HG02973 (cell line): Measurements from ENCODE around the gene MGME1.
"Not testable (repeated sequence)": the region's sequence is repeated elsewhere in the genome, so short reads cannot be mapped to it uniquely, and the experiment has no call there.

Experiments
- ATAC-seq: cut with Tn5 transposase; IDR thresholded peaks from one replicate; pipeline ENCODE4 v1.9.1; 2021; ENCODE audit warnings: moderate library complexity; ENCODE audit not compliant: unreplicated experiment

Gene MGME1

DNA sequence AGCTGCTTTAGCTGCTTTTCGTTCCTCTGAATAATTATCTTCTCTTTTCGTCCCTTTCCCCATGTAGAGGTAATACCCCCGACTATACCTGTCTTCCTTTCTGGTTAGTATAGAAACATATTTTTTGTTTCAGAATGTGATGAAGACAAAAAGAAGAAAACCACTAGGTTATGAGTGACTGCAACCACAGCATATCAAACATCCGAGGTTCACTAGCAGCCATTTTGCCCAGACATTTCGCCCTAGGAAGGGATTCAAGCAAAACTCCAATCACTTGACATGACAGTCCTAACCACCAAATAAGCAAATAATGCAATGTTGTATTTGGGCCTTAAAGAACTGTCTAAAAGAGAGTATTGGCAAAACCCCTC, 9.6 kb upstream of the MGME1 start:
- no peak for ATAC-seq

GRCh38 chr20:17960400-17960885, 8.4 kb upstream of the MGME1 start:
- ATAC-seq: not testable (repeated sequence)

DNA sequence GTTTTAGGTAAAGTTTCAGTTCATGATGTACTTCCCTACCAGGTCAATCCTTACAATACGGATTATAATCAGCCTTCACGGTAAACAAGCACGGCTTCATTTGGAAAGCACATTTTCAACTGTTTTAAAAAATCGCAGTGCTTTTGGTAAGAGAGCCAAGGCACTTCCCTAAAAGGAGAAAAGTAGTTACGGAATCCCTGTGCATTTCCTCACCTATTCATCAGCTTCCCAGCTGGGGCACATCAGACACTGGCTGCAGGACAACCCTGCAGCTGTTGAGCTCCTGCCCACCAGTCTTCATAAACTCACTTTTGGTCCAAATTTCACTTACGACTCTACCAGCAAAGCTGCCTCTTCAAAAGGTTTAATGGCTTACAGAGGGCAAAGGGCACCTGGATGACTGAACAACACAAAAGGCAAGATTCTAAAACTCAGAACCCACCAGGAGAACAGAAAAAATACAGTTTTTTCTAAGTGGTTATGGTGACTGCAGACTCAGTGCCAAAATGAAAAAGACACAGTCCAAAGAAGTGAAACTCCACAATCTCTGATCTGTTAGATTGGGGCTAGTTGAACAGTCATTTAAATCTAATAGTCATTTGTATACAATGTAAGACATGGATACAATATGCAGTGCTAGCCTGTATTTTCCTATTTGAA, 7.8 kb upstream of the MGME1 start:
- no peak for ATAC-seq

DNA sequence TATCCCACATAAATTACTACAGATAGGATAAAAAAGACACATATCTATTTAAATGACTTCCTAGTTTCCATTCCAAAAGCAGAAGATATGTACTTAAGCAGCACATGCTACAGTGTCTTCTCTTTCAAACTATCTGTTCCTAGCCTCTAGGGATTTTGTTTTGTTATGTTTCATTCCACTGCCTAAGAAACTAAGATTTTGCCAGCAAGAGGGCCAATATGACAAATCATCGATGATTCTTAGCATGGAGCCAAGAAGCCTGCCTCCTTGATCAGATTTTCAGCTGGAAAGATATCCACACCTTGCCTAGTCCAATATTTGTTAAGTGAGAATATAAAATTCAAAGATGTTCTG, 7.3 kb upstream of the MGME1 start:
- no peak for ATAC-seq

GRCh38 chr20:17963114-17963897, 5.5 kb upstream of the MGME1 start:
- ATAC-seq: no peak

GRCh38 chr20:17964073-17964472, 4.7 kb upstream of the MGME1 start:
- no peak for ATAC-seq

DNA sequence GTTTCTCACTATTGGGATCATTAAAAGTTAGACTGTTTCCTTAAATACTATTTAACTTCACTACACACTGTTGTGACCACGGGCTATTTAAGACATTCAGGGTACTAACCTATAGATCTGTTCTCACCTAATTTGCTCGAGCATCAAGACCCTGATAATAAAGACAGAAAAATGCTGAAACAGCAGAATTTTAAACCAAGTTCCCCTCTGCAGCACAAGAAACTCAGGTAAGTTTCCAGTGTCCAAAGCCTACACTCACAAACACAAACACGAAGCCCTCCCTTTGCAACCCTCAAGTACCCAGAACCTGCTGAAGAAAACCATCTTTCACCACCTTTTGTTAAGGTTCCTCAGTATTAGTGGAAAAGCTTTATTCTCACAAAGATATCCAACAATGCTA, 4.2 kb upstream of the MGME1 start:
- no peak for ATAC-seq

DNA sequence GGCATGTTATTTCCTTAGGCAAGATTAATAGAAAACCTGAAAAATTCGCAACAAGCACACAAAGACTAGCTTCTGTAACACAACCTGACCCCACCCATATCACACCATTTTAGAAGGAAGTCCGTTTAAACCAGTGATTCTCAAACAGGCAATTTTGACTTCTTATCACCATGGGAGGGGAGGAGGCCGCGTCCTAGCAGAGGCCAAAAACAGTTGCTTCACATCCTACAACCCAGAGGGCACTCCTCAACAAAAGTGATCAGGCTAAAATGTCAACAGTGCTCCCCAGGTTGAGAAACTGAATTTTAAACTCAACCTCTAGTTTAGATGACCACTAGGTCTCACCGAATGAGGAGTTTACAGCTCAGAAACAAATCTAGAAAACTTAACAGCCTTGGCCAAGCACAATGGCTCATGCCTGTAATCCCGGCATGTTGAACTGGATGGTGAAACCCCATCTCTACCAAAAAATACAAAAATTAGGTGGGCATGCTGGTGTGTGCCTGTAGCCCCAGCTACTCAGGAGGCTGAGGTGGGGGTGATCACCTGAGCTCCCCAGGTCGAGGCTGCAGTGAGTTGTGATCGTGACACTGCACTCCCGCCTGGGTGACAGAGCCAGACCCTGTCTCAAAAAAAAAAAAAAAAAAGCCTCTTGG, 3.6 kb upstream of the MGME1 start:
- no peak for ATAC-seq

GRCh38 chr20:17966432-17967310, 2.1 kb upstream of the MGME1 start:
- no peak for ATAC-seq

DNA sequence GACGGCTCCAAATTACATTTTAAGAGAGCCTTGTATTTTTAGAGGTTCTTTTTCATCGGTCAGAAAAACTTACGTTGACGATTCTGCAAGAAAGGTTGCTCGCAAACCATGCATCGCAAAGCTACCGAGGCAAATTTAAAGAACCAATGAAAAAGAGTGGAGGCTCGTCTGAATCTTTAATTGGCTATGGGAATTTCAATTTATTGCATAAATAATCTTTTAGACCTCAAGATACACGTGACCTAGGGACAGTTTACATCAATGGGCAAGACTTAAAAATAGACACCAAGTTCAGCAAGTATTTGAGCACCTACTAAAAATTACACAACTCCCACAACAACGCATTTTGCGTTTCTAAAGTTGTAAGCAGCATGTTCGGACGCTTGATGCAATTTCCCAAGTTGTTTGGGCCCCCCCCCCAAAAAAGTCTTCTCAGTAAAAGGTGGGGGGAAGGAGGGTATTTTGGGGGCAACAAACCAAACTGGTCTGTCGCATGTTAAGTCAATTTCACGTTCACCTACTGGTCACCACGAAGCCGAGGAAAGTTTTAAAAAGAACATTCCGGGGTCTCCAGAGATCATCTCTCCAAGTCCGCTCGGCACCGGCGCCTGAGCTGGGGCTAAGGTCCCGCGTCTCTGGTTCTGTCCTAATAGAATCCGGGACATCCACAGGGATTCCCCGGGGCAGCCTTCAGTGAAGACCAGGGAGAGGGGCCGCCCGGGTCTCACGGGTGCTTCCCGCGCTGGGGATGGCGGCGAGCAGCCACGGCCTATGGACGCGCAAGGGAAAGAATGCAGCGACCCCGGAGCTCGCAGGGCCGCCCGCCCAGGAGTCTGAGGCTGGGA, 1.1 kb upstream of the MGME1 start:
- ATAC-seq: peak; percentile 6

- peak; percentile 0 for ATAC-seq
Measured at GRCh38 chr20:17969278-17969883, 563 bp downstream of the MGME1 start.

DNA sequence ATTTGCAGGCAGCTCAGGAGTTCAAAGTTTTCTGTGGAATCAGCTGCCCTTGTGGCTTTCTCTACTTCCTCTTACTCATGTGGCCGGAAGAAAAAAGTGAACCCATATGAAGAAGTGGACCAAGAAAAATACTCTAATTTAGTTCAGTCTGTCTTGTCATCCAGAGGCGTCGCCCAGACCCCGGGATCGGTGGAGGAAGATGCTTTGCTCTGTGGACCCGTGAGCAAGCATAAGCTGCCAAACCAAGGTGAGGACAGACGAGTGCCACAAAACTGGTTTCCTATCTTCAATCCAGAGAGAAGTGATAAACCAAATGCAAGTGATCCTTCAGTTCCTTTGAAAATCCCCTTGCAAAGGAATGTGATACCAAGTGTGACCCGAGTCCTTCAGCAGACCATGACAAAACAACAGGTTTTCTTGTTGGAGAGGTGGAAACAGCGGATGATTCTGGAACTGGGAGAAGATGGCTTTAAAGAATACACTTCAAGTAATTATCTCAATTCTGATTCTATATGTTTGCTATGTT, 1.1 kb downstream of the MGME1 start:
- ATAC-seq: no peak

DNA sequence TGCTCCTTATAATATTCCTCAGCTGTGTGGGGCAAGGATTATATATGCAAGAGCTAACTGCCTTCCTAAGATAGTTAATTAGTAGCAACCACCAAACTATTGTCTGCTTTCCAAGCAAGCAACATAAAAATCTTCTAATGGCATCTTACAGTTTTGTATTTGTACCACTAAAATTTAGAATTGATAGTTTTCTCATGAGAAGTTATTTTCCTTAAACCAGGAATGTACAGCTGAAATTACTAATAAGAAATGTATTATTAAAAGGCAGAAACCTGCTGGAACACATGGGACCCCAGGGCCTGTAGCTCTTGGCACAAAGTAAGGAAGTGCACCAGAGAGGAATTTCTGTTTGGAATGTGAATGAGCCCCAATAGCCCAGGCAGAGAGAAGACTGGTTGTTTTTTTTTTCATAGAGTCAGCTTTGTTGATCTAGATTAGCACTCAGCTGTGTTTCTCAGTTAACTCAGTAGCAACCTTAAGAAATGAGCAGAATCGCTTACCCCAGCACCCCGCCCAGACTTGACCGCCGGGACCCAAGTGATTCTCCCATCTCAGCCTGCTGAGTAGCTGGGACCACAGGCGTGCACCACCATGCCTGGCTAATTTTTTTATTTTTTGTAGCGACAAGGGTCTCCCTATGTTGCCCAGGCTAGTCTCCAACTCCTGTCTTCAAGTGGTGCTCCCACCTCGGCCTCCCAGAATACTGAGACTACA, 2.6 kb downstream of the MGME1 start:
- ATAC-seq: no peak

DNA sequence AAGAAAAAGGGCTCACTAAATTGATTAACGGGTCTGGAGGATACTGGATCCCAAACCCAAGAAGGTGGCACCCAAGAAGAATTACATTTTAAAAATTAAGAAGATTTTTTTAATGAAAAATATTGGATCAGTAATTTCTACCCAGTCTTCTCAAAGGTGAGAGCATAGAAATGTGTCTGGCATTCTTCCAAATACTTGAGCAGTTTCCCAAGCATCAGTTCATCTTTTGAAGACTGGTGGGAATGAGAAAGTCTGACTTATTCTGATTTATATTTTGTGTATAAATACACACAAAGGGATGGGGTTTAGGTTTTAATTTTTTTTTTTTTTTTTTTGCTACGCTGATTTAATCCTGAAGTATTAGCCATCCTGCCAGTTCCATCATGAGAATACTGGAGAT, 3.3 kb downstream of the MGME1 start:
- ATAC-seq: no peak

GRCh38 chr20:17976305-17976704, 7.5 kb downstream of the MGME1 start:
- no peak for ATAC-seq

GRCh38 chr20:17985388-17986018, 16.7 kb downstream of the MGME1 start:
- ATAC-seq: no peak

GRCh38 chr20:17987988-17988387, 19.2 kb downstream of the MGME1 start:
- ATAC-seq: no peak

DNA sequence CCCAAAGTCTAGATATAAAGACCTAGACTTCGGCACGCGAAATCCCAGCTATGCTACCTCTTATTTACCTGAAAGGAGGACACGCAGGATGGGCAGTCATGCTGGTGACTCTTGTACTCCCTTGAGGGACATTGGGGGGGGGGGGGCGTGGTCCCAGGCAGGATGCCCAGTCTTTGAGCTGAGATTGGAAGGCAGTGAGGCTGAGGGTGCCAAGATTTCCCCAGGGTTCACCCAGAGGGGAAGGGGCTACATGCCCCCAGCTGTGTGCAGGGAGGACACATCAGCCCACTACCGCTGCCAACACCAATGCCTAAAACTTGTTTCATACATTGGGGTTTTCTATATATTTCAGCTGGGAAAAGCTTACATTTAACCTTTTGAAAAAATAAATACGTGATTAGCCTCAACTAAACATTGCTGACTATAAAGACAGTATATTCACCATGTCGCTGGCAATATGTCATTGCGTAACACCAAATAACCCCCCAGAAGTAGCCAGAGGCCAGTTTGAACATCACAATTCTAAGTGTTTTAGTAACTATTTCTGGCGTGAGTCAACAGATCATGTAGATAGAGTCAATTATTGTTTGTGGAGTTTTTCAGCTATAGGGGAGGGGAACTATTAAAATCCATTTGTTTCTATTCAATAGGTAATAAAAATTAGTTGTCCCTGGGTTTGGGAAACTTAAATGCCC, 21.6 kb downstream of the MGME1 start:
- no peak for ATAC-seq
